ENCODE measurements around the gene PTEN. TPM values are rescaled to one million over a fixed set of nuclear protein-coding genes. Genes with fewer than 3 reads are reported as not detected.

PTEN gene
- total RNA-seq, 2 experiments from 2014 or later: 87.2 to 91.9 TPM

GRCh38 chr10:87960230-87960629 lies 96.8 kb downstream of the PTEN start:
- no peak for ATAC-seq
- no peak overlapping the region for H3K4me3 Mint-ChIP-seq
- H3K9me3 Mint-ChIP-seq (ENCODE audit: insufficient read depth): no peaks in the 10 kb centered on the region
- ChIA-PET POLR2A (no interaction called here), CTCF (interaction anchor here (1.0 kb wide), 1 partner anchor 13 kb away, joined by 3 read pairs; no protein-coding TSS in a partner anchor)
- DNase-seq: no peak
- peaks cover 2% of the 10 kb centered on the region for H3K4me1 Mint-ChIP-seq (ENCODE audit: low read depth)
- H3K27me3 Mint-ChIP-seq (ENCODE audit: low read depth): no peaks in the 10 kb centered on the region
- H3K36me3 Mint-ChIP-seq (ENCODE audit: low read depth): peaks cover 49% of the 10 kb centered on the region
- H3K27ac Mint-ChIP-seq: no peak overlapping the region

GRCh38 chr10:87961314-87961713 lies 97.9 kb downstream of the PTEN start:
- ATAC-seq: no peak
- DNase-seq: no peak
- ChIA-PET CTCF (interaction anchor here (1.0 kb wide), 1 partner anchor 14 kb away, joined by 3 read pairs; no protein-coding TSS in a partner anchor), POLR2A (no interaction called here)
- H3K27ac Mint-ChIP-seq: no peak overlapping the region
- H3K4me1 Mint-ChIP-seq (ENCODE audit: low read depth): no peaks in the 10 kb centered on the region
- no peaks in the 10 kb centered on the region for H3K27me3 Mint-ChIP-seq (ENCODE audit: low read depth)
- H3K4me3 Mint-ChIP-seq: no peak overlapping the region
- H3K9me3 Mint-ChIP-seq (ENCODE audit: insufficient read depth): no peaks in the 10 kb centered on the region
- H3K36me3 Mint-ChIP-seq (ENCODE audit: low read depth): peaks cover 52% of the 10 kb centered on the region

GRCh38 chr10:87966459-87966858 lies 103.0 kb downstream of the PTEN start:
- Mint-ChIP-seq H3K4me1 (ENCODE audit: low read depth) (no peaks in the 10 kb centered on the region), H3K27me3 (ENCODE audit: low read depth) (no peaks in the 10 kb centered on the region), H3K9me3 (ENCODE audit: insufficient read depth) (no peaks in the 10 kb centered on the region), H3K27ac (no peak overlapping the region), H3K36me3 (ENCODE audit: low read depth) (peaks cover 39% of the 10 kb centered on the region), H3K4me3 (no peak overlapping the region)
- ChIA-PET POLR2A (no interaction called here), CTCF (no interaction called here)
- DNase-seq (no peak), ATAC-seq (no peak)

DNA sequence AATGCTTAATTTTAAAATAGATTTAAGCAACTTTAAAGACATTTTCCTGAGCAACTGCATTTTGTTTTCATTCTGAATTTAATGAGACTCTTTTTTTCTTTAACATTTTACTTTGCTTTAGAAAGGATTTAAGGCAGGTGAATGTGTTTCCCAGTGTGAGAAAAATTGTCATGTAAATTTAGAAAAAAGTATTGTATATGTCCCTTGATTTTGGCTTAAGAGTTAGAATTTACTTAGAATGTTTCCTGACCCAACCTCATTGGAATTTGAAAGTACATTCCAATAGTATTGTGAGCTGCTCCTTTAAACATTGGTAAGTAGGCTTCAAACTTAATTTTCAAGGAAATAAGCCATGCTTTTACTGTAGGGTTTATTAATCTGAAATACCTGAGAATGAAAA lies 110.2 kb downstream of the PTEN start:
- H3K9me3 Mint-ChIP-seq (ENCODE audit: insufficient read depth): peaks cover 5% of the 10 kb centered on the region
- H3K4me3 Mint-ChIP-seq: no peak overlapping the region
- DNase-seq (no peak), ATAC-seq (no peak)
- H3K27ac Mint-ChIP-seq: no peak overlapping the region
- H3K27me3 Mint-ChIP-seq (ENCODE audit: low read depth): no peaks in the 10 kb centered on the region
- peaks cover 11% of the 10 kb centered on the region for H3K36me3 Mint-ChIP-seq (ENCODE audit: low read depth)
- POLR2A ChIA-PET: no interaction called here
- CTCF ChIA-PET: no interaction called here
- peaks cover 2% of the 10 kb centered on the region for H3K4me1 Mint-ChIP-seq (ENCODE audit: low read depth)

- DNase-seq: no peak
- Mint-ChIP-seq H3K4me3 (no peak overlapping the region), H3K27ac (no peak overlapping the region), H3K36me3 (ENCODE audit: low read depth) (peaks cover 11% of the 10 kb centered on the region), H3K27me3 (ENCODE audit: low read depth) (no peaks in the 10 kb centered on the region), H3K4me1 (ENCODE audit: low read depth) (peaks cover 2% of the 10 kb centered on the region), H3K9me3 (ENCODE audit: insufficient read depth) (peaks cover 5% of the 10 kb centered on the region)
- ChIA-PET POLR2A (no interaction called here), CTCF (interaction anchor here (0.7 kb wide), 1 partner anchor 47 kb away, joined by 3 read pairs; no protein-coding TSS in a partner anchor)
- ATAC-seq: no peak
These were observed 110.7 kb downstream of the PTEN start for GRCh38 chr10:87974130-87974529.

DNA sequence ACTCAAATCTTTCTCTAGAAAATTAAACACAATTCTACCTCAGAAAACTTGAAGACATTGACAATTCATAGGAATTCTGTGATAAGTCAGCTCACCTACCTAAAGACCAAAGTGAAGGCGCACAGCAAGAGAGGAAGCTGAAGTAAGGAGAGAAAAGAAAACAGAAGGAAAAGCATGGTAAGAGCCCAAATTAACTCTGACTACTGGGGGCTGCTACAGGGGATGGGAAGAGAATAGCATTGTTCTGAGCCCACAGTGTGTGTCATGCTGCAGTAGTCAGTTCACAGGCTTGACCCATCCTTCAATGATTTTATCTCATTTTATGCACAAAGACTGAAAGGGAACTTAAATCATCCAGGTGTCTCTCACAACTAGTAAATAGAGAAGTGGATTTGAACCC lies 111.3 kb downstream of the PTEN start:
- DNase-seq: no peak
- H3K4me3 Mint-ChIP-seq: no peak overlapping the region
- no peak for ATAC-seq
- peaks cover 11% of the 10 kb centered on the region for H3K36me3 Mint-ChIP-seq (ENCODE audit: low read depth)
- peaks cover 5% of the 10 kb centered on the region for H3K9me3 Mint-ChIP-seq (ENCODE audit: insufficient read depth)
- POLR2A ChIA-PET: no interaction called here
- peaks cover 2% of the 10 kb centered on the region for H3K4me1 Mint-ChIP-seq (ENCODE audit: low read depth)
- no peaks in the 10 kb centered on the region for H3K27me3 Mint-ChIP-seq (ENCODE audit: low read depth)
- CTCF ChIA-PET: interaction anchor here (0.7 kb wide), 1 partner anchor 47 kb away, joined by 3 read pairs; no protein-coding TSS in a partner anchor
- H3K27ac Mint-ChIP-seq: no peak overlapping the region

DNA sequence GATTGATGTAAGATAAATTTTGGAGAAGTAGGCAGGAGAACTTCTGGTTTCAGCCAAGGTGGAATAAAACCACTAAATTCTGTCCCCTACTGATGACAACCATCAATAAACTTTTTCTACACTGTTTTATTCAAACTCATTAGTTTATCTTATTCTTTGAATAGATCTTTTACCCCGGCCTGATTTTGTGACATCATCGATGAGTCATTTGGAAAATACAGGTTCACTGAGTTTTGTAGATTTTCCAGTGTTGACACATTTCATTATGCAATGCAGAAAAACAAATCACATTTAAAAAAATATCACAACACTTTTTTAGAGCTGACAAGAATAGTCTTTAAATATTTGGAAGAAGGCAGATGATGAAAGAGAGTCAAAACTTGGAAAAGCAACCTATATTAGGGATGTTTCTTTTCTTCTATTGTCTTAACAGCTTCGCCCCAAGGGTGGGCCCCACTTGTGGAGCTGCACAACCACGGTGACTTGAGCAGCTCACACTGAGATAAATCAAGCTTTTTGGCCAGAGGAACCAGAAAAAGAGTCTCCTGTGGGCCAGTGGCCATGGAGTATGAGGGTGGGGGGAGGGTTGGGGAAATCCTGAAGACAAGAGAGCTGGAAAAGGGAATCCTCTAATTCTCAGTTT lies 112.8 kb downstream of the PTEN start:
- POLR2A ChIA-PET: no interaction called here
- CTCF ChIA-PET: no interaction called here
- H3K27ac Mint-ChIP-seq: no peak overlapping the region

DNA sequence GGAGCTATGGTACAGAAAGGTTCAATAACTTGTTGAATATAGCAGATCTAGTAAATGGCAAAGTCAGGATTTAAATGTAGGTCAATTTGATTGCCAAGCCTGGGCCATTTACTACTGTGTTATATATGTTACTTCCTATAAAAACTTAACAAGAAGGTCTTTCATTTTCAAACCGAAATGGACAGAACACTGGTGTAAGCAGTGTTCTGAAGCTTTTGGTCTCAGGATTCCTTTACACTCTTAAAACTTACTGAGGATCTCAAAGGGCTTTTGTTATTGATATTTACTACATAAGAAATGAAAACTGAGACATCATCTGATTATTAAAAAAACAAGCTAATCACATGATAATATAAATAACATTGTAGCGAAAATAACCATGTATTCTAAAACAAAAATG lies 114.7 kb downstream of the PTEN start:
- H3K36me3 Mint-ChIP-seq (ENCODE audit: low read depth): peaks cover 4% of the 10 kb centered on the region
- DNase-seq (no peak), ATAC-seq (no peak)
- POLR2A ChIA-PET: no interaction called here
- H3K27ac Mint-ChIP-seq: no peak overlapping the region
- H3K27me3 Mint-ChIP-seq (ENCODE audit: low read depth): no peaks in the 10 kb centered on the region
- peaks cover 2% of the 10 kb centered on the region for H3K4me1 Mint-ChIP-seq (ENCODE audit: low read depth)
- H3K4me3 Mint-ChIP-seq: no peak overlapping the region
- peaks cover 5% of the 10 kb centered on the region for H3K9me3 Mint-ChIP-seq (ENCODE audit: insufficient read depth)
- CTCF ChIA-PET: no interaction called here

More for the DNA sequence above, 112.8 kb downstream of the PTEN start:
- Mint-ChIP-seq H3K4me1 (ENCODE audit: low read depth) (peaks cover 2% of the 10 kb centered on the region), H3K4me3 (no peak overlapping the region), H3K36me3 (ENCODE audit: low read depth) (peaks cover 9% of the 10 kb centered on the region), H3K9me3 (ENCODE audit: insufficient read depth) (peaks cover 5% of the 10 kb centered on the region), H3K27me3 (ENCODE audit: low read depth) (no peaks in the 10 kb centered on the region)
- DNase-seq (no peak), ATAC-seq (no peak)

- ChIA-PET CTCF (no interaction called here), POLR2A (no interaction called here)
- ATAC-seq (no peak), DNase-seq (no peak)
- H3K4me3 Mint-ChIP-seq: no peak overlapping the region
- no peak overlapping the region for H3K27ac Mint-ChIP-seq
- peaks cover 4% of the 10 kb centered on the region for H3K36me3 Mint-ChIP-seq (ENCODE audit: low read depth)
- peaks cover 2% of the 10 kb centered on the region for H3K4me1 Mint-ChIP-seq (ENCODE audit: low read depth)
- H3K27me3 Mint-ChIP-seq (ENCODE audit: low read depth): no peaks in the 10 kb centered on the region
- peaks cover 5% of the 10 kb centered on the region for H3K9me3 Mint-ChIP-seq (ENCODE audit: insufficient read depth)
These were observed 116.4 kb downstream of the PTEN start for GRCh38 chr10:87979847-87980246.

GRCh38 chr10:87983716-87984115 lies 120.3 kb downstream of the PTEN start:
- no peak overlapping the region for H3K4me3 Mint-ChIP-seq
- H3K9me3 Mint-ChIP-seq (ENCODE audit: insufficient read depth): no peaks in the 10 kb centered on the region
- no peak for DNase-seq
- ChIA-PET POLR2A (no interaction called here), CTCF (no interaction called here)
- no peaks in the 10 kb centered on the region for H3K4me1 Mint-ChIP-seq (ENCODE audit: low read depth)
- H3K27ac Mint-ChIP-seq: no peak overlapping the region
- ATAC-seq: no peak
- H3K36me3 Mint-ChIP-seq (ENCODE audit: low read depth): no peaks in the 10 kb centered on the region
- peaks cover 2% of the 10 kb centered on the region for H3K27me3 Mint-ChIP-seq (ENCODE audit: low read depth)

- ChIA-PET CTCF (no interaction called here), POLR2A (no interaction called here)
- no peak for DNase-seq
- Mint-ChIP-seq H3K27ac (no peak overlapping the region), H3K9me3 (ENCODE audit: insufficient read depth) (no peaks in the 10 kb centered on the region), H3K4me1 (ENCODE audit: low read depth) (no peaks in the 10 kb centered on the region), H3K4me3 (no peak overlapping the region), H3K27me3 (ENCODE audit: low read depth) (peaks cover 2% of the 10 kb centered on the region), H3K36me3 (ENCODE audit: low read depth) (no peaks in the 10 kb centered on the region)
- ATAC-seq: no peak
These were observed 123.8 kb downstream of the PTEN start for GRCh38 chr10:87987206-87987605.

DNA sequence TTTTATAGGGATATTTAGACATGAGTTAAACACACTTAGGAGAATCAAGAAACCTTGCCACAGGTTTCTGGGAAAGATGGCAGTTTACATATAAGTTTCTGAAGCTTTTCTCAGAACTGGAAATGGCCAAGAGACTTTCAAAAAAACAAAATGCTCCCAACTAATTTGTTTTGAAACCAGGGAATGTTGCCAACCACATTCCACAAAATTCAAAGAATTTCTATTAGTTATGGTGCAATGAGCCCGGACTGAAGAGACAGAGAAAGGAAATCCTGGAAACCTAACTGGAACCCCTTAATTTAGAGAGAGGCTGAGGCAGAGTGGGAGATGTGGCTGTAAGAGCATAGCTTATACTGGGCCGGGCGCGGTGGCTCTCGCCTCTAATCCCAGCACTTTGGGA lies 128.5 kb downstream of the PTEN start:
- Mint-ChIP-seq H3K27ac (no peak overlapping the region), H3K36me3 (ENCODE audit: low read depth) (no peaks in the 10 kb centered on the region), H3K4me3 (no peak overlapping the region), H3K4me1 (ENCODE audit: low read depth) (peaks cover 8% of the 10 kb centered on the region), H3K27me3 (ENCODE audit: low read depth) (no peaks in the 10 kb centered on the region), H3K9me3 (ENCODE audit: insufficient read depth) (no peaks in the 10 kb centered on the region)
- ATAC-seq: no peak
- POLR2A ChIA-PET: no interaction called here
- CTCF ChIA-PET: no interaction called here
- DNase-seq: no peak

- ChIA-PET POLR2A (no interaction called here), CTCF (no interaction called here)
- DNase-seq: no peak
- H3K4me1 Mint-ChIP-seq (ENCODE audit: low read depth): no peaks in the 10 kb centered on the region
- H3K36me3 Mint-ChIP-seq (ENCODE audit: low read depth): no peaks in the 10 kb centered on the region
- H3K27ac Mint-ChIP-seq: no peak overlapping the region
- no peak overlapping the region for H3K4me3 Mint-ChIP-seq
- ATAC-seq: no peak
- peaks cover 6% of the 10 kb centered on the region for H3K9me3 Mint-ChIP-seq (ENCODE audit: insufficient read depth)
- no peaks in the 10 kb centered on the region for H3K27me3 Mint-ChIP-seq (ENCODE audit: low read depth)
These were observed 141.0 kb downstream of the PTEN start for GRCh38 chr10:88004451-88004850.

Measured in activated CD8-positive, alpha-beta T cell treated with anti-CD3 and anti-CD28 coated beads, Interleukin-2, amount 10 ng/mL, durations not matched to agents 7 days and 5 days (primary cell).